GM10248 (cell line): ENCODE measurements around the gene CCDC33.

Source experiments
- CTCF ChIA-PET: fragments of 300-600 bp; sonication (Branson Sonifier 250); formaldehyde crosslinking; extraction: SDS; loops from one replicate; lab custom pipeline; 2021; ENCODE audit warnings: antibody characterized with exemption; lab: Yijun Ruan, JAX
- POLR2A ChIA-PET: fragments of 350-650 bp; sonication (Branson Sonifier 250); formaldehyde crosslinking; extraction: SDS; loops from one replicate; lab custom pipeline; 2020; ENCODE audit warnings: antibody characterized with exemption; lab: Yijun Ruan, JAX
- DNase-seq: peaks from one replicate; pipeline ENCODE4 v3.0.0; 2012; ENCODE audit errors: extremely low spot score
- TF ChIP-seq, protein P1 (sequence below): IDR thresholded peaks from 2 replicates; pipeline ENCODE4 v1.5.1; 2012; ENCODE audit warnings: mild to moderate bottlenecking, low read depth; ENCODE audit errors: extremely low read depth, missing control alignments, control extremely low read depth

CCDC33 gene

GRCh38 chr15:74235962-74236361 is at the start of gene CCDC33:
Gene CCDC33 (plus strand): TSS chr15:74236326. CDS start chr15:74236720, 394 bp downstream.
- DNase-seq = peak; percentile 60
- TF ChIP-seq, protein P1, sequence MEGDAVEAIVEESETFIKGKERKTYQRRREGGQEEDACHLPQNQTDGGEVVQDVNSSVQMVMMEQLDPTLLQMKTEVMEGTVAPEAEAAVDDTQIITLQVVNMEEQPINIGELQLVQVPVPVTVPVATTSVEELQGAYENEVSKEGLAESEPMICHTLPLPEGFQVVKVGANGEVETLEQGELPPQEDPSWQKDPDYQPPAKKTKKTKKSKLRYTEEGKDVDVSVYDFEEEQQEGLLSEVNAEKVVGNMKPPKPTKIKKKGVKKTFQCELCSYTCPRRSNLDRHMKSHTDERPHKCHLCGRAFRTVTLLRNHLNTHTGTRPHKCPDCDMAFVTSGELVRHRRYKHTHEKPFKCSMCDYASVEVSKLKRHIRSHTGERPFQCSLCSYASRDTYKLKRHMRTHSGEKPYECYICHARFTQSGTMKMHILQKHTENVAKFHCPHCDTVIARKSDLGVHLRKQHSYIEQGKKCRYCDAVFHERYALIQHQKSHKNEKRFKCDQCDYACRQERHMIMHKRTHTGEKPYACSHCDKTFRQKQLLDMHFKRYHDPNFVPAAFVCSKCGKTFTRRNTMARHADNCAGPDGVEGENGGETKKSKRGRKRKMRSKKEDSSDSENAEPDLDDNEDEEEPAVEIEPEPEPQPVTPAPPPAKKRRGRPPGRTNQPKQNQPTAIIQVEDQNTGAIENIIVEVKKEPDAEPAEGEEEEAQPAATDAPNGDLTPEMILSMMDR = no peak
- POLR2A ChIA-PET = no interaction called here
- CTCF ChIA-PET = interaction anchor here (1.5 kb wide), 1 partner anchor 110 kb away, joined by 5 read pairs; no protein-coding TSS in a partner anchor

GRCh38 chr15:74188216-74188615 is 47.9 kb upstream of the CCDC33 start:
- TF ChIP-seq, protein P1 = no peak
- ChIA-PET CTCF (interaction anchor here (1.1 to 1.9 kb wide), 2 partner anchors 13 to 713 kb away, joined by 3 to 6 read pairs; no protein-coding TSS in a partner anchor), POLR2A (no interaction called here)
- no peak for DNase-seq

DNA sequence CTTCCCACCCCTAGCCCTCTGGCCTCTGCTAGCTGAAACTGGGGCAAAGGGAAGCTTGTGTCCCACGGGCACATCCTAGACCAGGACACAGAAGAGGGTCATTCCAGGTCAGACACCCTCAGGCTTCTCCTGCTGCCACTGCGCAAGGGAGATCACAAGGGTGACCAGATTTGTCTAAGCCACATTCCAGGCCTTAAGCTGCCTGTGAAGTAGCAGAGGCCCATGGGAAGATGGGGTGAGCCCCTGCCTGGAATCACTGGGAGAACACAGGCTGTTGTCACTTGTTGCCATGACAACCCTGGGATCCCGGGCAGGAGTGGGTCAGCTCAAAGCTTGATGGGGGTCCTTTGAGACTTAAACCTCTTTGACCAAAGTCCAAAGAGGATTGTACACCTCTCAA is 44.3 kb upstream of the CCDC33 start:
- TF ChIP-seq, protein P1 = no peak
- DNase-seq = no peak
- POLR2A ChIA-PET = no interaction called here
- CTCF ChIA-PET = no interaction called here

DNA sequence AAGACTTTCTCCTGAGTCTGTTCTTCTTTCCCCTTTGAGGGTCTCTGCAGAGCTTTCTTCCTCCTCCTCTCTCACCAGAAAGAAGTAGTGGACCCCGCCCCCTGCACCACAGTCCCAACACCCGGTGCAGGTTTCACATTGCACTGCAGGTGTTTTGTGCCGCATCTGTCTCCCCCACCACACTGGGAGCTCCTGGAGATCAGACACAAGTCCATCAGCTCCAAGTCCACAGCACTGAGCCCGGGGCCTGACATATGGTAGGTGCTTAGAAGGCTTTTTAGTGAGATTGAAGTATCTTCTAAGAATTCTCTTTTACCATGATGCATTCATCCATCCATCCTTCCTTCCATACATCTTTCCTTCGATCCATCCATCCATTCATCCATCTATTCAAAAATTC is 43.4 kb upstream of the CCDC33 start:
- TF ChIP-seq, protein P1 = no peak
- no peak for DNase-seq
- ChIA-PET POLR2A (no interaction called here), CTCF (no interaction called here)

DNA sequence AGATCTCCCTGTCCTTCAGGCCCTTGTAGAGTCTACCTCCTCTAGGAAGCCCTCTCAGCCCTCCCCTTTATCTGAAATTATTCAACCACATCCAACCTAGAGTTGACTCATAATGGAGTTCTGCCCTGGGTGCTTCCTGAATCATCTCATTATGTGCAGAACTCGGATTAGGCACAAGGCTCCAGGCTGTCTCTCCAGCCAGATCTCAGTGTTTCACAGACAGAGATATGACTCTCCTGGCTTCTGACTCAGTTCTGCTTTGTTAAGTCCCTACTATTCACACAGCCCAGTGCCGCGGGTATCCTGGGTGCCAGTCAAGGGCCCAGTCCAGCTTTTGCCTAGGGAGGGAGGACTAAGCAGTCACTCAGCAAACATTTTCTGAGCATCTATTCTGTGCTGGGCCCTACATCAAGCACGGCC is 42.8 kb upstream of the CCDC33 start:
- ChIA-PET POLR2A (no interaction called here), CTCF (no interaction called here)
- no peak for DNase-seq
- TF ChIP-seq, protein P1 = no peak

GRCh38 chr15:74193905-74194304 is 42.2 kb upstream of the CCDC33 start:
- POLR2A ChIA-PET = no interaction called here
- TF ChIP-seq, protein P1 = no peak
- CTCF ChIA-PET = interaction anchor here (1.7 kb wide), 1 partner anchor 114 kb away, joined by 4 read pairs; no protein-coding TSS in a partner anchor
- DNase-seq = no peak
